Sigmoid colon (tissue), 7 donors: ENCODE measurements around the gene KCNJ14. TPM values are rescaled to one million over a fixed set of nuclear protein-coding genes. Genes with fewer than 3 reads are reported as not detected.

Source experiments
- DNase-seq: peaks from one replicate; pipeline ENCODE4 v3.0.0-alpha.2; 2019
- H3K27ac ChIP-seq, 4 donors: fragments of 200-600 bp; sonication (generic); one replicate each; pipeline ENCODE4 v1.5.1; 2016 to 2019; ENCODE audit warnings: mild to moderate bottlenecking in 1 of 4
- H3K27me3 ChIP-seq, 3 donors: fragments of 200-600 bp; sonication (generic); one replicate each; pipeline ENCODE4 v1.5.1; 2019; ENCODE audit warnings: mild to moderate bottlenecking in 1 of 3
- H3K36me3 ChIP-seq, 4 donors: fragments of 200-600 bp; sonication (generic); one replicate each; pipeline ENCODE4 v1.5.1; 2016 to 2019
- H3K4me1 ChIP-seq, 4 donors: fragments of 200-600 bp; sonication (generic); one replicate each; pipeline ENCODE4 v1.5.1; 2017 to 2019
- H3K4me3 ChIP-seq, 4 donors: fragments of 200-600 bp; sonication (generic); one replicate each; pipeline ENCODE4 v1.5.1; 2017 to 2019; ENCODE audit warnings: mild to moderate bottlenecking in 2 of 4, moderate library complexity in 1 of 4
- H3K9me3 ChIP-seq, 4 donors: fragments of 200-600 bp in 3 of 4; sonication (generic) in 3 of 4; one replicate each; pipeline versions ENCODE4 v1.5.1 to v1.6.1; 2013 to 2019
- CTCF ChIP-seq, 4 experiments: fragments of 450-650 bp in 3 of 4; fragments of 200-600 bp in 1 of 4; IDR thresholded peaks; one replicate each; pipeline ENCODE4 v1.5.1; 2016 to 2019; ENCODE audit warnings: antibody characterized with exemption in 4 of 4, mild to moderate bottlenecking in 3 of 4, moderate library complexity in 2 of 4
- EP300 ChIP-seq, 4 donors: sonication (generic); formaldehyde crosslinking; IDR thresholded peaks; one replicate each; pipeline ENCODE4 v1.6.1; 2017; ENCODE audit warnings: antibody characterized with exemption in 4 of 4
- POLR2A ChIP-seq, 2 donors: fragments of 450-650 bp; IDR thresholded peaks; one replicate each; pipeline ENCODE4 v1.6.1; 2016; ENCODE audit warnings: antibody characterized with exemption in 2 of 2, mild to moderate bottlenecking in 2 of 2, moderate library complexity in 2 of 2
- POLR2AphosphoS5 ChIP-seq, 4 donors: sonication (generic); formaldehyde crosslinking; IDR thresholded peaks; one replicate each; pipeline ENCODE4 v1.6.1; 2017; ENCODE audit warnings: antibody characterized with exemption in 4 of 4
- WGBS, 2 donors: extraction: QIAGEN DNeasy Blood & Tissue Kit; methylation state at CpG; one replicate each; pipeline ENCODE4 v1.1.7; 2013; 5-methylcytosine and 5-hydroxymethylcytosine counted together
- intact Hi-C: fragments of 100-400 bp; cut with DNase I; formaldehyde crosslinking; loops from one replicate; pipeline ENCODE4 v1.15.1; 2023
- polyA plus RNA-seq, 3 donors: library from polyadenylated mRNA; stranded (reverse); fragments of 200-250 nt; gene quantifications; one replicate each; pipeline ENCODE4 v1.2.3, GENCODE V29; 2013
- total RNA-seq, 4 donors: library from RNA; depleted of rRNA; stranded (reverse); fragments of >200 nt; gene quantifications; one replicate each; pipeline ENCODE4 v1.1.0, GENCODE V29; 2016
- donor health status: healthy with polysubstance abuse.
- donor health status: Bipolar disorder and iron deficiency.
- donor health status: healthy.

The KCNJ14 gene
- total and polyA plus RNA-seq, 7 donors = under 0.01 to 1.4 (median 0.44) TPM; not detected in 1

GRCh38 chr19:48514123-48514458 lies 58.7 kb downstream of the KCNJ14 start:
- Histone ChIP-seq H3K9me3 (no peaks in the 10 kb centered on the region), H3K27me3 (peaks cover 18 to 43% (median 41%) of the 10 kb centered on the region in 3 donors), H3K4me1 (peaks cover 0 to 20% (median 15%) of the 10 kb centered on the region in 4 donors), H3K27ac (no peak overlapping the region), H3K4me3 (peak overlapping the region in 2 of 4 donors; percentile 49 to 60), H3K36me3 (no peaks in the 10 kb centered on the region)
- no peak for TF ChIP-seq POLR2A (IDR thresholded peaks at IDR 0.05)
- no peak for TF ChIP-seq EP300 (IDR thresholded peaks at IDR 0.05)
- no peak for TF ChIP-seq CTCF (IDR thresholded peaks at IDR 0.05)
- TF ChIP-seq POLR2AphosphoS5 (IDR thresholded peaks at IDR 0.05) = no peak
- intact Hi-C loops = loop anchor here (5.0 kb wide), 1 partner anchor 53 kb away; no protein-coding TSS in a partner anchor
- WGBS, 2 donors = 34 to 45% methylated on average over 11 of the region's 11 CpGs
- DNase-seq = no peak

GRCh38 chr19:48516536-48516935 lies 61.2 kb downstream of the KCNJ14 start:
- Histone ChIP-seq H3K4me3 (no peak overlapping the region), H3K27ac (no peak overlapping the region), H3K4me1 (peaks cover 0 to 10% (median 7%) of the 10 kb centered on the region in 4 donors), H3K36me3 (no peaks in the 10 kb centered on the region), H3K27me3 (peaks cover 8 to 28% (median 27%) of the 10 kb centered on the region in 3 donors), H3K9me3 (no peaks in the 10 kb centered on the region)
- intact Hi-C loops = no loop called here
- TF ChIP-seq POLR2A (IDR thresholded peaks at IDR 0.05) (no peak), POLR2AphosphoS5 (IDR thresholded peaks at IDR 0.05) (no peak), EP300 (IDR thresholded peaks at IDR 0.05) (no peak), CTCF (IDR thresholded peaks at IDR 0.05) (no peak)
- 32 to 77% methylated on average over 8 of the region's 8 CpGs for WGBS, 2 donors
- DNase-seq = no peak

Other genes with a start within 250 kb of the KCNJ14 start
- gene CARD8, start 199.7 kb upstream of the KCNJ14 start, total RNA-seq = 10 to 100 TPM; 14.2 to 37.7 (median 24.7) TPM
- gene CARD8, start 199.7 kb upstream of the KCNJ14 start, polyA plus RNA-seq = 10 to 100 TPM in 1 of 3 donors, 1 to 10 TPM in 2; 6.0 to 31.0 (median 8.1) TPM
- gene ZNF114, start 185.5 kb upstream of the KCNJ14 start, total RNA-seq = not detected
- gene ZNF114, start 185.5 kb upstream of the KCNJ14 start, polyA plus RNA-seq = under 1 TPM in 1 of 3 donors, not detected in 2; 0.26 TPM
- gene EMP3, start 130.0 kb upstream of the KCNJ14 start, total RNA-seq = 10 to 100 TPM; 60.4 to 77.1 (median 69.7) TPM
- 10 to 100 TPM; 21.7 to 47.7 (median 42.0) TPM for gene EMP3, start 130.0 kb upstream of the KCNJ14 start, polyA plus RNA-seq
- 1 to 10 TPM; 5.4 to 8.9 (median 6.8) TPM for gene TMEM143, start 91.6 kb upstream of the KCNJ14 start, total RNA-seq
- 1 to 10 TPM; 4.2 to 8.7 (median 5.4) TPM for gene TMEM143, start 91.6 kb upstream of the KCNJ14 start, polyA plus RNA-seq
- not detected for gene SYNGR4, start 91.2 kb upstream of the KCNJ14 start, total RNA-seq
- under 1 TPM in 1 of 3 donors, not detected in 2; 0.25 TPM for gene SYNGR4, start 91.2 kb upstream of the KCNJ14 start, polyA plus RNA-seq
- gene KDELR1, start 64.0 kb upstream of the KCNJ14 start, total RNA-seq = 100 to 1,000 TPM in 1 of 4 donors, 10 to 100 TPM in 3; 61.5 to 109 (median 71.1) TPM
- gene KDELR1, start 64.0 kb upstream of the KCNJ14 start, polyA plus RNA-seq = 100 to 1,000 TPM in 1 of 3 donors, 10 to 100 TPM in 2; 74.7 to 195 (median 87.7) TPM
- gene GRIN2D, start 61.9 kb upstream of the KCNJ14 start, total RNA-seq = under 1 TPM in 3 of 4 donors, not detected in 1; under 0.01 to 0.36 (median 0.16) TPM
- gene GRIN2D, start 61.9 kb upstream of the KCNJ14 start, polyA plus RNA-seq = under 1 TPM in 1 of 3 donors, not detected in 2; 0.26 TPM
- 10 to 100 TPM; 12.5 to 25.5 (median 17.6) TPM for gene GRWD1, start 9.6 kb upstream of the KCNJ14 start, total RNA-seq
- 10 to 100 TPM in 1 of 3 donors, 1 to 10 TPM in 2; 7.8 to 21.5 (median 9.9) TPM for gene GRWD1, start 9.6 kb upstream of the KCNJ14 start, polyA plus RNA-seq
- 10 to 100 TPM; 30.0 to 49.3 (median 35.8) TPM for gene CYTH2, start 13.8 kb downstream of the KCNJ14 start, total RNA-seq
- gene CYTH2, start 13.8 kb downstream of the KCNJ14 start, polyA plus RNA-seq = 10 to 100 TPM; 52.8 to 71.4 (median 64.9) TPM
- gene LMTK3, start 56.3 kb downstream of the KCNJ14 start, total RNA-seq = 1 to 10 TPM in 1 of 4 donors, under 1 TPM in 1, not detected in 2; 0.14 to 1.1 TPM
- gene LMTK3, start 56.3 kb downstream of the KCNJ14 start, polyA plus RNA-seq = 1 to 10 TPM in 1 of 3 donors, under 1 TPM in 1, not detected in 1; 0.23 to 1.7 TPM
- gene SULT2B1, start 96.6 kb downstream of the KCNJ14 start, total RNA-seq = under 1 TPM in 1 of 4 donors, not detected in 3; 0.82 TPM
- 1 to 10 TPM; 1.2 to 2.8 (median 2.4) TPM for gene SULT2B1, start 96.6 kb downstream of the KCNJ14 start, polyA plus RNA-seq
- not detected for gene SPACA4, start 151.2 kb downstream of the KCNJ14 start, total RNA-seq
- under 1 TPM in 1 of 3 donors, not detected in 2; 0.34 TPM for gene SPACA4, start 151.2 kb downstream of the KCNJ14 start, polyA plus RNA-seq
- not detected for gene FAM83E, start 159.5 kb downstream of the KCNJ14 start, total RNA-seq
- 100 to 1,000 TPM; 109 to 168 (median 125) TPM for gene FAM83E, start 159.5 kb downstream of the KCNJ14 start, polyA plus RNA-seq
- 1,000 to 10,000 TPM; 2,699 to 3,791 (median 2,810) TPM for gene RPL18, start 163.6 kb downstream of the KCNJ14 start, total RNA-seq
- 1,000 to 10,000 TPM; 2,118 to 3,330 (median 2,641) TPM for gene RPL18, start 163.6 kb downstream of the KCNJ14 start, polyA plus RNA-seq
- gene SPHK2, start 163.9 kb downstream of the KCNJ14 start, total RNA-seq = 10 to 100 TPM in 3 of 4 donors, 1 to 10 TPM in 1; 10.0 to 16.9 (median 12.8) TPM
- gene SPHK2, start 163.9 kb downstream of the KCNJ14 start, polyA plus RNA-seq = 10 to 100 TPM; 18.0 to 45.6 (median 33.5) TPM
- gene DBP, start 181.8 kb downstream of the KCNJ14 start, total RNA-seq = 10 to 100 TPM; 10.5 to 14.1 (median 11.9) TPM
- gene DBP, start 181.8 kb downstream of the KCNJ14 start, polyA plus RNA-seq = 10 to 100 TPM in 1 of 3 donors, 1 to 10 TPM in 2; 6.2 to 10.2 (median 9.8) TPM
- gene CA11, start 190.6 kb downstream of the KCNJ14 start, total RNA-seq = 10 to 100 TPM in 3 of 4 donors, 1 to 10 TPM in 1; 10.0 to 29.6 (median 14.7) TPM
- 10 to 100 TPM in 2 of 3 donors, 1 to 10 TPM in 1; 2.1 to 13.2 (median 11.6) TPM for gene CA11, start 190.6 kb downstream of the KCNJ14 start, polyA plus RNA-seq
- 1 to 10 TPM in 1 of 4 donors, under 1 TPM in 1, not detected in 2; 0.49 to 1.2 TPM for gene NTN5, start 217.4 kb downstream of the KCNJ14 start, total RNA-seq
- gene NTN5, start 217.4 kb downstream of the KCNJ14 start, polyA plus RNA-seq = under 1 TPM in 1 of 3 donors, not detected in 2; 0.32 TPM
- gene FUT2, start 240.4 kb downstream of the KCNJ14 start, total RNA-seq = not detected
- gene FUT2, start 240.4 kb downstream of the KCNJ14 start, polyA plus RNA-seq = 10 to 100 TPM; 37.2 to 62.7 (median 59.4) TPM